Ishikawa (cell line): Measurements from ENCODE around the gene ITPR1.
A peak's percentile ranks its signal among the peaks of the same experiment; 100 is the strongest.

Experiments
- EGR1 ChIP-seq: IDR thresholded peaks from 2 replicates; pipeline ENCODE4 v1.6.1; 2012
- YY1 ChIP-seq: IDR thresholded peaks from 2 replicates; pipeline ENCODE4 v1.6.1; 2012; ENCODE audit warnings: low read depth

DNA sequence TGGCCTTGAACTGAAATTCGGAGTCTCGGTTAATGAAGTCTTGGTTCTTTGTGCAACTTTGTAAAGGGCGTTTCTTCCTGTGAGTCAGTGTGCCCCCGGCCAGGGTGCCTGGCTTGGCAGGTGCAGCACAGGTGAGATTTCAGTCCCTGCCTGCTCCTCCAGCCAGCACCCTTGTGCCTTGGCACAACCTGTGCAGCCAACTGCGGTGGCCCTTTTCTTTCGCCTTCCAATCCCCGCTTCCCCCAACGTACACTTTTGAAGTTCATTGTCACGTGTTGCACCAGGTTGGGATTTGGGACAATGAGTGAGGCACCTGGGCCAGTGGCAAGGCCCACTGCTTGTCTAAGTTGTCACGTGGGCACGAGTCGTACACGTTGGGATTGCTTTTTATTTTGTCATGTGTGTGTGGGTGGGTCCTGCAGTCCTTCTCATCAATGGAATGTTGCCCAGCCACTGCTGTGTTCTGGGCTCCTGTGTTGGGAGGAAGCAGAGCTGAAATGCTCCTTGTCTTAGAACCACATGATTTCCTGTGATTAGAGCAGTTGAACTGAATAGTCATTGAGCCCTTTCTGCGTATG, 243.2 kb downstream of the ITPR1 start:
- TF ChIP-seq YY1 (no peak), EGR1 (0 out of 2 replicates have a peak, but pooled peaks have one; percentile 53)
